Activated T-helper 17 cell treated with anti-CD3 and anti-CD28 coated beads, Interleukin-2, amount 50 U/mL, for 72 hours (primary cell): ENCODE measurements around the gene GNG12. TPM values are rescaled to one million over a fixed set of nuclear protein-coding genes. Genes with fewer than 3 reads are reported as not detected.

Experiments used
- ATAC-seq: fragments of 150-1000 bp; cut with Tn5 transposase; replicated peaks from 2 replicates; pipeline ENCODE4 v1.10.0; 2021; ENCODE audit warnings: mild to moderate bottlenecking, moderate library complexity
- H3K27ac Mint-ChIP-seq: one replicate; pipeline ENCODE4 v1.8.0; 2022; ENCODE audit warnings: mixed read lengths
- H3K27me3 Mint-ChIP-seq: one replicate; pipeline ENCODE4 v1.8.0; 2022; ENCODE audit warnings: mixed read lengths
- H3K36me3 Mint-ChIP-seq: one replicate; pipeline ENCODE4 v1.8.0; 2022; ENCODE audit warnings: low read depth, mild to moderate bottlenecking, mixed read lengths
- H3K4me1 Mint-ChIP-seq: one replicate; pipeline ENCODE4 v1.8.0; 2022; ENCODE audit warnings: mixed read lengths
- H3K4me3 Mint-ChIP-seq: one replicate; pipeline ENCODE4 v1.8.0; 2022; ENCODE audit warnings: mild to moderate bottlenecking, mixed read lengths
- H3K9me3 Mint-ChIP-seq: one replicate; pipeline ENCODE4 v1.8.0; 2022; ENCODE audit warnings: mixed read lengths
- total RNA-seq, 2 donors: library from RNA; stranded (reverse); gene quantifications; one replicate each; pipeline ENCODE4 v1.2.3, GENCODE V29; 2022

GNG12 gene
- under 1 TPM; 0.13 to 0.34 TPM for total RNA-seq

- no peaks in the 10 kb centered on the region for H3K9me3 Mint-ChIP-seq
- no peaks in the 10 kb centered on the region for H3K36me3 Mint-ChIP-seq
- H3K27ac Mint-ChIP-seq, result no peak within 1 kb of the TSS
- H3K27me3 Mint-ChIP-seq, result peaks cover 48% of the 10 kb centered on the region
- H3K4me1 Mint-ChIP-seq, result peaks cover 7% of the 10 kb centered on the region
- peak; percentile 82 for ATAC-seq
- H3K4me3 Mint-ChIP-seq, result peak within 1 kb of the TSS; percentile 79
These were observed at the start of gene GNG12 for GRCh38 chr1:67832737-67833601. Gene GNG12, minus strand, starts transcription at chr1:67833467. Its CDS starts 125,781 bp downstream, at chr1:67707686.

GRCh38 chr1:67882196-67882958 lies 49.1 kb upstream of the GNG12 start:
- Mint-ChIP-seq H3K4me3 (no peak overlapping the region), H3K27ac (no peak overlapping the region), H3K27me3 (peaks cover 23% of the 10 kb centered on the region), H3K4me1 (no peaks in the 10 kb centered on the region), H3K36me3 (no peaks in the 10 kb centered on the region), H3K9me3 (no peaks in the 10 kb centered on the region)
- ATAC-seq, result no peak

GRCh38 chr1:67880056-67880601 lies 46.9 kb upstream of the GNG12 start:
- Mint-ChIP-seq H3K27me3 (peaks cover 20% of the 10 kb centered on the region), H3K36me3 (no peaks in the 10 kb centered on the region), H3K27ac (no peak overlapping the region), H3K4me3 (no peak overlapping the region), H3K4me1 (no peaks in the 10 kb centered on the region), H3K9me3 (no peaks in the 10 kb centered on the region)
- ATAC-seq, result no peak

- peaks cover 20% of the 10 kb centered on the region for H3K27me3 Mint-ChIP-seq
- no peaks in the 10 kb centered on the region for H3K9me3 Mint-ChIP-seq
- no peak overlapping the region for H3K4me3 Mint-ChIP-seq
- ATAC-seq, result no peak
- no peaks in the 10 kb centered on the region for H3K36me3 Mint-ChIP-seq
- H3K4me1 Mint-ChIP-seq, result no peaks in the 10 kb centered on the region
- H3K27ac Mint-ChIP-seq, result no peak overlapping the region
These were observed 46.2 kb upstream of the GNG12 start for GRCh38 chr1:67879485-67879884.

- peaks cover 31% of the 10 kb centered on the region for H3K27me3 Mint-ChIP-seq
- no peak for ATAC-seq
These were observed 41.3 kb upstream of the GNG12 start for GRCh38 chr1:67874501-67875111.

GRCh38 chr1:67869233-67869632 lies 36.0 kb upstream of the GNG12 start:
- peaks cover 4% of the 10 kb centered on the region for H3K9me3 Mint-ChIP-seq
- H3K4me1 Mint-ChIP-seq, result no peaks in the 10 kb centered on the region
- no peak for ATAC-seq
- H3K27me3 Mint-ChIP-seq, result peaks cover 43% of the 10 kb centered on the region
- no peak overlapping the region for H3K4me3 Mint-ChIP-seq
- H3K36me3 Mint-ChIP-seq, result no peaks in the 10 kb centered on the region
- H3K27ac Mint-ChIP-seq, result no peak overlapping the region

More at GRCh38 chr1:67874501-67875111, 41.3 kb upstream of the GNG12 start:
- no peak overlapping the region for H3K27ac Mint-ChIP-seq
- H3K36me3 Mint-ChIP-seq, result no peaks in the 10 kb centered on the region
- H3K4me1 Mint-ChIP-seq, result no peaks in the 10 kb centered on the region
- no peak overlapping the region for H3K4me3 Mint-ChIP-seq
- peaks cover 4% of the 10 kb centered on the region for H3K9me3 Mint-ChIP-seq

- no peaks in the 10 kb centered on the region for H3K4me1 Mint-ChIP-seq
- no peak for ATAC-seq
- peaks cover 36% of the 10 kb centered on the region for H3K27me3 Mint-ChIP-seq
These were observed 30.4 kb upstream of the GNG12 start for GRCh38 chr1:67863637-67864036.

GRCh38 chr1:67862685-67863084 lies 29.4 kb upstream of the GNG12 start:
- Mint-ChIP-seq H3K27me3 (peaks cover 43% of the 10 kb centered on the region), H3K9me3 (no peaks in the 10 kb centered on the region), H3K4me1 (no peaks in the 10 kb centered on the region), H3K4me3 (no peak overlapping the region), H3K36me3 (no peaks in the 10 kb centered on the region), H3K27ac (no peak overlapping the region)
- ATAC-seq, result no peak

More at GRCh38 chr1:67863637-67864036, 30.4 kb upstream of the GNG12 start:
- H3K36me3 Mint-ChIP-seq, result no peaks in the 10 kb centered on the region
- H3K4me3 Mint-ChIP-seq, result no peak overlapping the region
- H3K9me3 Mint-ChIP-seq, result no peaks in the 10 kb centered on the region
- no peak overlapping the region for H3K27ac Mint-ChIP-seq

- no peaks in the 10 kb centered on the region for H3K9me3 Mint-ChIP-seq
- H3K4me1 Mint-ChIP-seq, result no peaks in the 10 kb centered on the region
- no peak for ATAC-seq
- H3K27me3 Mint-ChIP-seq, result peaks cover 44% of the 10 kb centered on the region
- H3K36me3 Mint-ChIP-seq, result no peaks in the 10 kb centered on the region
- H3K27ac Mint-ChIP-seq, result no peak overlapping the region
- H3K4me3 Mint-ChIP-seq, result no peak overlapping the region
These were observed 28.7 kb upstream of the GNG12 start for GRCh38 chr1:67861856-67862516.

GRCh38 chr1:67860776-67861175 lies 27.5 kb upstream of the GNG12 start:
- H3K9me3 Mint-ChIP-seq, result no peaks in the 10 kb centered on the region
- no peak overlapping the region for H3K4me3 Mint-ChIP-seq
- no peaks in the 10 kb centered on the region for H3K4me1 Mint-ChIP-seq
- no peak for ATAC-seq
- no peaks in the 10 kb centered on the region for H3K36me3 Mint-ChIP-seq
- peaks cover 42% of the 10 kb centered on the region for H3K27me3 Mint-ChIP-seq
- no peak overlapping the region for H3K27ac Mint-ChIP-seq

- Mint-ChIP-seq H3K36me3 (no peaks in the 10 kb centered on the region), H3K4me1 (no peaks in the 10 kb centered on the region), H3K9me3 (no peaks in the 10 kb centered on the region), H3K27me3 (peaks cover 38% of the 10 kb centered on the region), H3K4me3 (no peak overlapping the region), H3K27ac (no peak overlapping the region)
- ATAC-seq, result no peak
These were observed 23.7 kb upstream of the GNG12 start for GRCh38 chr1:67856921-67857320.

- no peaks in the 10 kb centered on the region for H3K4me1 Mint-ChIP-seq
- ATAC-seq, result no peak
- no peak overlapping the region for H3K4me3 Mint-ChIP-seq
- no peak overlapping the region for H3K27ac Mint-ChIP-seq
- peaks cover 34% of the 10 kb centered on the region for H3K27me3 Mint-ChIP-seq
- no peaks in the 10 kb centered on the region for H3K36me3 Mint-ChIP-seq
- H3K9me3 Mint-ChIP-seq, result no peaks in the 10 kb centered on the region
These were observed 22.7 kb upstream of the GNG12 start for GRCh38 chr1:67855961-67856360.

- no peak overlapping the region for H3K27ac Mint-ChIP-seq
- no peaks in the 10 kb centered on the region for H3K36me3 Mint-ChIP-seq
- H3K4me3 Mint-ChIP-seq, result no peak overlapping the region
- no peaks in the 10 kb centered on the region for H3K9me3 Mint-ChIP-seq
- H3K27me3 Mint-ChIP-seq, result peaks cover 32% of the 10 kb centered on the region
- H3K4me1 Mint-ChIP-seq, result no peaks in the 10 kb centered on the region
- ATAC-seq, result no peak
These were observed 22.2 kb upstream of the GNG12 start for GRCh38 chr1:67855444-67855843.

GRCh38 chr1:67853704-67854103 lies 20.4 kb upstream of the GNG12 start:
- Mint-ChIP-seq H3K27me3 (peaks cover 31% of the 10 kb centered on the region), H3K9me3 (no peaks in the 10 kb centered on the region), H3K4me1 (no peaks in the 10 kb centered on the region), H3K36me3 (no peaks in the 10 kb centered on the region), H3K4me3 (no peak overlapping the region), H3K27ac (no peak overlapping the region)
- ATAC-seq, result no peak
